NCI-H128 (cell line): Measurements from ENCODE around the gene MRPL36.
"Not testable (repeated sequence)": the region's sequence is repeated elsewhere in the genome, so short reads cannot be mapped to it uniquely, and the experiment has no call there.

Experiments used
- DNase-seq: peaks from one replicate; lab custom pipeline; 2025; ENCODE audit not compliant: unreplicated experiment; lab: John Stamatoyannopoulos, UW

MRPL36 gene

DNA sequence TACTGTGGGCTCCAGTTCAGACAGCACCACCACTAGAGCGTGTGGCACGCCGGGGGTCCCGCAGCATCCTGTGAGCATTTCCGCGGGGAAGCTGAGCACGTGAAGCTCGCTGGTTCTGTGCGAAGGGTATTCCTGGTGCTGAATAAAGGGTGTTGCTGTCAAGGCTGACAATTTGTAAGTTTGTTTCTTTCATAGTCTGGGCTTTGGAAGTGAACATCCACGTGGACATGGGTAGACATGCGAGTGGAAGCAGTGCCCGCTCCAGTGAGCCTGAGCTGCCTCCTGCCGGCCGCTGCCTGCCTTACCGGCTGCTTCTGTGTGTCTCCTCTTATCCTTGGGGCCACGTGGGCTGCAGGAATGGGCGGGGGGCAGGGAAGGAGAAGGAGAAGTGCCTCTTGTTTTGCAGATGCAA, 16.2 kb upstream of the MRPL36 start:
- DNase-seq = no peak

DNA sequence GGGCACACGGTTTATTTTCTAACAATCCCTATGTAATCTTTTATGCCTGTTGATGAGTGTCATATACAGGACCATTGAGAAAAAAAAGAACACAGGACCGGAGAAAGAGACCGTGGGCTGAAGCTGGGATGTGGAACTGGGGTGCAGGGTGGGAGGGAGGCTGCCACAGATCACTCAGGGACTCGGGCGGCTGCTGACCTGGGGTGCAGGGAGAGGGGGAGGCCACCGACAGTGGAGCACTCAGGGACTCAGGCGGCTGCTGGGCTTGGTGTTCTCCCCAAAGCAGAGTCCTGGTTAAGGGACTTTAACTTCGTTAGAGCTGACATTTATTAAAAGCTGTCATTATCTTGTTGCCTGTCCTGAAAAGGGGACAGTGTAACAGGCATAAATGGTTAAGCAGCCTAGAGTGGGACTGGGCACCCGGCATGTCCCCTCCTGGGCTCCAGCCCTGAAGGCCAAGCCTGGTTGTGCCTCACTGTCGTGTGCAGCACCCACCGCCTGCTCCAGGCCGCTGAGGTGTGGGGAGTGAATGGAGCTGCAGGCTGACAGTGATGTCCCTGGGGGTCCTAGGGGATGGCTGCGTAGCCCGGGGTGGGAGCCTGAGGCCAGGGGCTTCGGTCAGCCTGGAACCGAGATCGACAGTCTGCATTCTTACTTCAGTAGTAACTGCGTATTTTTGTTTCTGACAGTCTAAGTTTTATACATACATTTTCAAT, 15.6 kb upstream of the MRPL36 start:
- DNase-seq = no peak

DNA sequence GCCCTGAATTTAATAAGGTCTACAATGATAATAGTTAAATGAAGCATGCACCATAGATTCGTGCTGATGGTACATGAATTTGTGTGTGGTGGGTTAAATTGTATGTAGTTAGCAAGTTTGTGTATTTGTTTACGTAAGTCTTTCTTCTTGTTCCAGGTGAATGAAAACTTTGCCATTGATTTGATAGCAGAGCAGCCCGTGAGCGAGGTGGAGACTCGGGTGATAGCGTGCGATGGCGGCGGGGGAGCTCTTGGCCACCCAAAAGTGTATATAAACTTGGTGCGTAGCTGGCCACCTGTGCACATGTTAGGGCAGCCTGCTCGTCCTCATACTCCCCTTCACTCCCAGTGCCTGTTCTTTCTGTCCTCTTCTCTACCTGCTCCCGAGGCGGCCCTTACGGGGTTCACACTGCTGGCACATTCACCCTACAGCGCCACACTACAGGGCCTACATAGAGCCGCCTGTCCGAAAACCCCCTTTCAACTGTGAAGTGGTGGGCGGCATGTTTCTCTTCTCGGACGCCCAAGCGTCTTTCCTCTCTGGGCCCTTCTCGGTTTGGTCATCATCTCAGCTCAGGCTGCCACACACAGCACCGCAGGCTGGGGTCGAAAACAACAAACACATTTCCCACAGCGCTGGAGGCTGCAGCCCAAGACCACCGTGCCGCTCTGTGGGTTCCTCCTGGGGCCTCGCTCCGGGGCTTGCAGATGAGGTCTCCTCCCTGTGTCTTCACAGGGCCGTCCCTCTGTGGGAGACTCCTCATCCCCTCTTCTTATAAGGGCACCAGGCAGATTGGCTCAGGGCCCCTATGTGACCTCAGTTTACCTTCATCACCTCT, 14.8 kb upstream of the MRPL36 start:
- no peak for DNase-seq

DNA sequence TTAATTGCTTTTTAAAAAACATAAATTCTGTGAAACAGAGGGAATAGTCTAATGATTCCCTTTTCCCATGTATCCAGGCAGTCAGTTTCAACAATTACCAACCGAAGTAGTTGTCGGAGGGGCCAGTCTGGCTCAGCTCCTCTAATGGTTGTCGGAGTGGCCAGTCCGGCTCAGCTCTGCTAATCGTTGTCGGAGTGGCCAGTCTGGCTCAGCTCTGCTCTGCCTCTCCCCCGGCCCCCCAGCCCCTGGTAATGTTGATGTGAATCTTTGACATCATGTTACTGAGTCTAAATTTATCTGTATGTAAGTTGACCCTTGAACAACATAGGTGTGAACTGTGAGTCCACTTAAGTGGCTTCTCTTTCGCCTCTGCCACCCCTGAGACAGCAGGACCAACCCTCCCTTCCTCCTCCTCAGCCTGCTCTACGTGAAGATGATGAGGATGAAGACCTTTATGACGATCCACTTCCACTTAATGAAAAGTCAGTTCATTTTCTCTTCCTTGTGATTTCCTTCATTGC, 11.0 kb upstream of the MRPL36 start:
- no peak for DNase-seq

DNA sequence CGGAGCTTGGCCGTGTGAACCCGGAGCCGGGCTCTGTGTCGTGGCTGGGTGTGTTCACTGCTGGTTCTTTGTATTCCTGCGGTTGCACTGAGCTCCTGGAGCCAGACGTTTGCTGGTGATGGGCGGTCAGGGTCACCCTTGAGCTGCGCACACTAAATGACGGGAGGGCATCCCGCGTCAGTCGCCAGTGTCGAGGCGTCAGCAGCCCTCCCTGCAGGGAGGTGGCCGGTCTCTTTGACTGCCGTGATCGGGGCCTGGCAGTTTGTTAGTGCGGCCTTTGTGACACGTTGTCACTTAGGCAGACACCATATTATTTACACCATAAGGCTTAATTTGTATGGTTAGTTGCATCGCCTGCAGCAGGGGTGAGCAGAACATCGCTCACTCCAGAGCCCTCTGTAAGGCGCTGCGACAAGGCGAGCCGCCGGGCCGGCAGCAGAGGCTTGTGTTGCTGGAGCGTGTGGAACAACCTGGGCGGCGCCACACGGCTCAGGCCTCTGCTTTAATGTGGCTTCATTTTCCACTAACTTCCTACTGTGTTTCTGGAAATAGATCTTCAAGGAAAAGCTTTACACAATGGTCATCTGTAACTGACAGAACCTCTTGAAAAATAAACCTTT, 9.9 kb upstream of the MRPL36 start:
- DNase-seq = no peak

DNA sequence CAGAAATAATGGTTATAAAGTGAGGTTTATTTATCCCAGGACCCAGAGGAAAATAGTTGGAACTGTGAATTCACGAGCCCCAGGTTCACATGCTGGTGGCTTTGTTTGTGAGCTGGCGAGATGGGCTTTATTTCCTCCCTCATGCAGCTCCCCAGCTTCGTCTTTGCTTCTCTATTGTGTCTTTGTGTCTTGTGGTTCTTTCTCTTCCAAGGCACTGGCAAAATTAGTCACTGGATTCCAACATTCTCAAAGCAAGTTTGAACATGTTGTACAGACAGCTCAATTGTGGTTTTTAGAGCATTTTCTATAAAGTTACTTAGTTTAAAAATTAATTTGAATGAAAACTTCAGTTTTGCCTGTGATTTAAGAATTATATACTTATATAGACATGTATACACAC, 8.8 kb upstream of the MRPL36 start:
- no peak for DNase-seq

DNA sequence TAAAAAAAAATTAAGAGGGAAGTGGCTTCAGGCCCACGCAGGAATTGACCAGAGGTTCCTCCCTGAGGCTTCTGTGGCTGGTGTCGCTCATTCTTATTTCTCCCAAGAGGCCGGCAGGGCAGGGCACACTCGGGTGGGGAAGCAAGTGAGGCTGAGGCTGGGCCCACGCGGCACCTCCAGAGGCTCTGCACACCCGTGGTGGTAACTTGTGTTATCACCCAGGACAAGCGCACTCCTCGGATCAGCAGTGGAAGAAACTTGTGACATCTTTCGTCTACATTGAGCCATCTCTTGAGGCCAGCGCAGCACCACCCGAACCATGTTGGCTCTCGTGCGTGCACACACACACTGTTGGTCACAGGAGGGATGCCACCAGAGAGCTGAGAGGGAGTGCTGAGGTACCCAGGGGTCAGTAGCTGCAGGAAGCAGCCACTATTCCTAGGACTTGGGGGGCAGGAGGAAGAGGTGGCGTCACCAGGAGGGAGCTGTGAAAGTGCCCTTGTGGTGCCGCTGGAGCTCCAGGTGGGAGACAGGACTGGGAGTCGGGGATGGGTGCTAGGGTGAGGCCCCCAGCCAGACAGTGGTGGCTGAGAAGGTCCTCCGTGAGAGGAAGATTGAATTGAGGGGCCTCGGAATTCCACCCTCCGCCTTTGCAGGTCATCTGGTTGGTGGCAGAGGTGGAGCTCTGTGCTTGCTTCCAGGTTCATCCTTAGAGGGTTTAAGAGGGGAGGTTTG, 8.0 kb upstream of the MRPL36 start:
- no peak for DNase-seq

DNA sequence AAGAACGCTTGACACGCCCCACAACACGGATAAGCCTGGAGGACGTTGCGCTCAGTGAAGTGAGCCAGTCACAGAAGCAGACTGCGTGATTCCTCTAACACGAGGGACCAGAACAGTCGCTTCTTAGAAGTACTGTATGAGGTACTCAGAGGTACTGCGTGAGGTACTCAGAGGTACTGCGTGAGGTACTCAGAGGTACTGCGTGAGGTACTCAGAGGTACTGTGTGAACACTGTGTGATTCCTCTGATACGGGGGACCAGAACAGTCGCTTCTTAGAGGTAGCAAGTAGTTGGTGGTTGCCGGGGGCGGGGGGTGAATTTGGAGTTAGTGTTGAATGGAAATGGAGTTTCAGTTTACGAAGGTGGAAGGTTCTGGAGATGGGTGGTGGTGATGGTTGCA, 7.3 kb upstream of the MRPL36 start:
- DNase-seq = no peak

DNA sequence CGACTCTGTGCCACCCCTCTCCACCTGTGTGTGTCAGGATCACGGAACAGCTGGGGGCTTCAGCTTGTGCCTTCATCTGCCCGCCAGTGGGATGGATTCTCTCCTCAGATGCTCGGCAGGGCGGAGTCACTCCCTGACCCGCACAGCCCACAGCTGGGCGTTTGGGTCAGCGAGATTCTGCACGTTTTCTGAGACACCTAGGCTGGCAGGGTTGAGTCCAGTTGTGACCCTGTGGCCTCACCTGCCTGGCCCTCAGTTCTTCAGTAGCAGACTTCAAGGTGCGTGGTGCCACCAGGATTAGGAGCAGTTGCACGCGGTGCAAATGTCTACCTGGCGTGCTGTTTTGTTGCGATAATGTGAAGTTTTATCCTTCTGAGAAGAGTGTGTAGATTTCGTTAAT, 6.6 kb upstream of the MRPL36 start:
- no peak for DNase-seq

DNA sequence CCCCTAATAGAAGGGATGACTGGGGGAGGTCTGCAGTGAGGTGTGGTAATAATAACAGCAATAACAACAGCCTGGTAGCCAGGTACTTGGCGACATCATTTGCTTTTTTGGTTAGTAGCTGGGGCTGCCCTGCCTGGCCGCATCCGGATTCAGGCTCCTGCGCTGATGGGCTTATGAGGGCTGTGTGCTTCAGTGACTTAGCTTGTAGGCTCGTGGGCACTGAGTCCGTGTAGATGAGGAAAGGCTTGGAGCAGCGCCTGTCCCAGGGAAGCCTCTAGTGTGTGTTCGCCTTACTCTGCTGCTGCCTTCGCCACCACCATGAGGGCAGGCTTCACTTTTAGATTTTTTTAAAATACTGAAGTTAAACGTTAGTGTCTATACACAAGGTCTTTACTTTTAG, 6.1 kb upstream of the MRPL36 start:
- DNase-seq = no peak

DNA sequence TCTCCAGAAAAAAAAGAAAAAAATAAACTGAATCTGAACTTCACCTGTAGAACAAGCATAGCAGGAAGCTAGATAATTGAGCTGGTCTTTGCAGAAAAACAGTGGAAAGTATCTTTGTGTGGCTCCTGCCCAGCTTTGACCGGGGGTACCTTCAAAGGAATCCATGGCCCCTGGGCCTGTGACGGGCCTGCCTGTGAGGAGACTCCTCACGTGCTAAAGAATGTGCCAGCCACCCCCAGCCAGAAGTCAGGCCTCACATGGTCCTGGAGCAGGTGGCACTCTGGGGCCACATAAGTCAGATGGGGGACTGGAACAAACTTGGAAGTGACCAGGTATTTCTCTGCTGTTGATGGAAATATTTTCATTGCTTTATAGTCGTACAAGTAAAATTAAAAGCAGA, 5.7 kb upstream of the MRPL36 start:
- no peak for DNase-seq

DNA sequence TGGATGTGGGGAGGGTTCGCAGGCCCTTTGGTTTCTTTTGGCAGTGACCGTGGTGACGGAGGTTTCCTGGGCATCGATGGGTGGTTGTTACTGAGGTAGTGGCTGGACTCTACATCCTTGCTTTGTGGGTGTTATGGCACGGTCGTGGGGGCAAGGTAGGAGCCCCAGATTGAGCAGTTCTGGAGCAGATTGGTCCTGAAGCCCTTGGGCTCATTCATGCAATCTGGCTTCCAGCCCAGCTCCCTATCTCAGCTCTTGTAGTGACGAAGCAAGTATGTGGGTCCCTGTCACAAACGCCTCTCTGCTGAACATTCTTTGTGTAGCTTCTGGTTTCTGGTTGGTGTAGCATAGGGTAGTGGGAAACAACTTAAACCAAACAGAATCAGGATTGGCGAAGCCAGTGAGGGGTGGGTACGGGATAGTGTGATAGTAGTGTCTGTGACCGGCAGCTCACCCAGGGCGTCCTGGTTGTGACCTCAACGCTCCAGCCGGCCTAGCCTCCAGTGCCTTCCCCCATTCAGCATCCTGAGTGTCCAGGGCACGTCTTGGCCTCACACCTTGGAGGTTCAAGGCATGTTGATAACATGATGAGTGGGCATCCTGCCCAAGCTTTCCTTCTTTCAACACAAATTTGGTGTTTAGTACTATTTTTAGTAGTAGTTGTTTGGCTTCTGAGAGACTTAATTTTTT, 4.5 kb upstream of the MRPL36 start:
- DNase-seq = no peak

DNA sequence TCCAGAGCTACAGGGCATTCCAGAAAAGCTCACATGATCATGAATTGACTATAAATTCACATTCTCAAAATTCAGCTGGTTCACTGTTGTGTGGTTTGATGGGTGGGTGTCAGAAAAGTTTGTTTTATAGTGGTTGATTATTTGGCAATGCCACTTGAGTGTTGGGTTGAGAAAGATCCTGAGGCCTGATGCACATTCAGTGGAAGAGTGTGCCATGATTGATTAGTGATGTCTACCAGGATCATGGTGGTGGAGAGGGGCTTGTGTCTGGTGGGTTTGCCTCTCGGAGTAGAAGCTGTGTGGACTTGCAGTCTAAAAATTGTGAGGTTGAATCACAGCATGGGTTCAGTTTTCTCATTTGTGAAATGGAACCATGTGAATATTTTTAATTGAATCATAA, 3.6 kb upstream of the MRPL36 start:
- DNase-seq = no peak

DNA sequence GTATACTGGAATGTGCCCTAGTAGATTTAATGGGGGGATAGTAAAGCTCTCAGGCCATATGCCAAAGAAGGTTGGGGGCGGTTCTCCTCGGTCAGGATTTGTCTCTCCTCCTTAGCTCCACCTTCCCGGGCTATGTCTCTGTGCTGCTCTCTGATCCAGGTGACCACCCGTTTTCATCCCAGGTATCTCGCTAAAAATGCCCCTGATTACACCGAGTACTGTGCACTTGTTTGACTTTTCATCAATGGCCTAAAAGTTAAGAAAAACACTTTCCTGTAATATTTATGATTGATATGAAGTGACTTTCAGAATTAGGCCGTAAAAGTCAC, 2.3 kb upstream of the MRPL36 start:
- DNase-seq = no peak

DNA sequence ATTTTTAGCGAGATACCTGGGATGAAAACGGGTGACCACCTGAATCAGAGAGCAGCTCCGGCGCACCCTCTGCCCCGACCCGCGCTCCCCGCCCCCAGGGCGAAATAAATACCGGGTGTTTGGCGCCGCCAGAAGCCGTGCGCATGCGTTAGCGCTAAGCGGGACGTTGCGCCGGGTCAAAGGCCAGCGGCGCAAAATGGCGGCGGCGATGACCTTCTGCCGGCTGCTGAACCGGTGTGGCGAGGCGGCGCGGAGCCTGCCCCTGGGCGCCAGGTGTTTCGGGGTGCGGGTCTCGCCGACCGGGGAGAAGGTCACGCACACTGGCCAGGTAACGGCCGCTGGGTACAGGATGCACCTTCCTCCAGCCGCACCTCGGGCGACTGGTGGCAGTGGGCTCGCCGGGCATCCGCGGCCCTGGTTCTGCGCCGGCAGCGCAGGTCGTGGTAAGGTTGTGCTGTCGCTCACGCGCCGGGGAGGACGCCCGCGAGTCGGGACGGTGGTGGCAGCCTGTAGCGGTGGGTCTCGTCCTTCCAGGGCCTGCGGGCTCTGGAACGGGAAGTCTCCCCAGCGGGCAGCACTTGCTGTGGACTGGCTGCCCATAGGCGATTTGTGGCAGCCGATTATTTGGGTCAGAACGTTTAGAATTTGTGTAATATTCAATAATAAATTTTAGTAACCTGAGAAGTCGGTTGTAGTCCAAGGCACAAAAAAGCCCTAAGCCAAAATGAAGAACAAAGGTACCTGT, 1.8 kb upstream of the MRPL36 start, which contains the start of gene NDUFS6:
TSS of gene NDUFS6 (plus strand) at position 186 of the 745 bp plus-strand sequence. CDS start at position 197, 11 bp downstream.
- DNase-seq = peak; percentile 74

DNA sequence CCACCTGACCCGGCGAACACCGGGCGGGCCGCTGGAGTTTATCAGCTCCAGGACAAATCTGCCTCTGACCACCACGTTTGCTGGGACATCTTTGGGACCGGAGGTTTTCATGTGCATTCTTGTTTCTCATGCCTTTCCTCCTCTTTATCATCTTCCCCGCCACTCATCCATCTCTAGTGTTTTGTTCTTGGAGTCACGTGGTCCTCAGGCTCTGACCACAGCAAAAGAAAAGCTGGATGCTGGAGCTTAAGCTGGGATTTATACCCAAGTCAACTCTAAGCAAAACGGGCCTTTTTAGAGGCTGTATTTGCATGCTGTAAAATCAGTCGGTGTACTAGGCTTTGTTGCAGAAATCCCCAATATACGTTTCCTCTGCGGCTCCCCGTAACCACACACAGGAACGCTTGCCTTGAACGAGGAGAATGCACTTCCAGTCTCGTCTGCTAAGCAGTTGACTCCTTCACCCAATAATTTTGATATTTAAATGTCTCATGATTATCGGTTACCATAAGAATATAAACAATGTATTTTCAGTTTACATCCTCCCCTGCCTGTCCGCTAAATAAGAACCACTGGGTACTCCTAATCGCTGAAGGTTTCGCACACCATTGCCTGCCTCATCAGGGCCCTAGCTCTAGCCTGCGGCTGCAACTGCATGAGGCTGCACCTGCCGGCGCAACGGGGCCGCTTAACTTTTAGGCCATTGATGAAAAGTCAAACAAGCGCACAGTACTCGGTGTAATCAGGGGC, 1.0 kb upstream of the MRPL36 start:
- peak; percentile 74 for DNase-seq

DNA sequence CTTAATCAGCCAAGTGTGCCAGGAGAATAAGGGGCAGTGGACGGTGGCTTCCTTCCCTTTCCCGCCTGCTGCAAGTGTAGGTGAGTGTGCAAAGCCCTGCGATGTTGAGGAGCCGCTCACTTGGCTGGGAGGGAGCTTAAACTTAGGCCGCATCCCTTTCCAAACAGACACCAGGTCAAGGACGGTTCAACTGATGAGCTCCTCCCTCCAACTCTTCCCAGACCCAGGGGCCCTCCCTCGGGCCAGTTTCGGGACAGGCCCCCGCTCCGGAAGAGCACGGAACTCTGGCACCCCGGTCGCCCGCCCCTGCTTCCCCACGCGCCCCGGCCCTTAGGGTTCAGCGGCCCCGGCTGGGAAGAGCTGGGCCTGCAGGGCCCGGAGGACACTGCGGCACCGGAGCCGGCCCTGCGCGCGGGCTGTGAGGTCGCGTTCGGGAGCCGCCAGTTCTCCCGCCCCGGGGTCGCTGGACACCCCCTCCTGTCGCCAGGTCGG, 481 bp downstream of the MRPL36 start:
- no peak for DNase-seq

DNA sequence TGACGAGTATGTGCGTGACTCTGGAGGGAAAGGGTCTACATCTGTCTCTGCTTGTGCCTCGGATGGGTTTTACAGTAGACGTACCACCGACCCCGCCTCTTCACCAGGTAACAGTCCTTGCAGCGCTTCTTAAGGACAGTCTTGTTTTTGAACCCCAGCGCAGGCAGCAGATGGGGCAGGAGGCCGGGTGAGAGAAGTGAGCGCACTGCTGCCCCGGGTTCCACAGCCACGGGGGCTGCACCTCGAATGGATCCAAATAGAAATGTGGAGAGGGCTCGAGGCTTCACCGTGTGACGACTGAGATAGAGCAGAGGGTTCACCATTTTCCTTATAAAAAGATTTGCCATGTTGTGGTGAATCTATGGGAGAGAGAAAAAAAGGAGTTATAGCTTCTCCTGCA, 1.0 kb downstream of the MRPL36 start:
- DNase-seq = not testable (repeated sequence)

DNA sequence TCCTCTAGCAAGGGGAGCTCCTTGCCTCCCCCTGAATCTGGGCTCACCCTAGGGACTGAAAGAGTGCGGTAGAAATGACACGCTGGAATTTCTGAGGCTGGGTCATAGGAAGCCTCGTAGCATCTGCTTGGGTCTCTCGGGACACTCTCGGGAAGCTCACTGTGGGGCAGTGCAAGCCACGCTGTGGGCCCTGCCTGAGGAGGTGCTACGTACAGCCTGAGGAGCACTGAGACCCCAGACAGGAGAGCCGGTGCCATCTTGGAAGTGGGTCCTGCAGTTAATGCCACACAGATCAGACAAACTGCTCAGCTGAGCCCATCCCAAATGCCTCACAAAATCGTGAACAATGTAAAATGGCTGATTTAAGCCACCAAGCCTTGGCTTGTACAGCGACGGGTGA, 1.8 kb downstream of the MRPL36 start:
- no peak for DNase-seq
